ENCODE measurements around the gene CIAO3.

DNA sequence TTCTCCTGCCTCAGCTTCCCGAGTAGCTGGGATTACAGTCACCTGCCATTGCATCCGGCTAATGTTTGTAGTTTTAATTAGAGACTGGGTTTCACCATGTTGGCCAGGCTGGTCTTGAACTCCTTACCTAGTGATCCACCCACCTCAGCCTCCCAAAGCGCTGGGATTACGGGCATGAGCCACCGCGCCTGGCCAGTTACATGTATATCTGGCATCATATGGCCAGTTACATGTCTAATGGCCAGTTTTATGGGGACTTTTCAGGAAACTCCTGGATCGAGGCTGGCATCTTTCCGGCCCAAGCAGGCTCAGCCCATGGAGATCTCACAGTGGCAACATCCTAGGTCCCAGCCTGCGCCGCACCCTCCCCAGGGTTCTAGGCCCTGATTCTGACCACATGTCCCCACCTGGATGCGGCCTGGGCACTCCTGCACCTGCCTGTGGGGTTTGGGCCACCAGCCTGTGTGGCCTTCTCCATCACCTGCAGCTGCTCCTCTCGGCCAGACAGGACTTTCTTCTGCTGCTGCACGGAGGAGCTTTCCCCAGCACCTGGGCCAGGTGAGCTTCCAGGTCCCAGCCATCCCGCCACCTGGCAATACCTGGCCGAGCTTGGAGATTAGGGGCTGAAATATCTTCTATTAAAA lies 1.3 kb upstream of the CIAO3 start:
- no peak for TF ChIP-seq LEF1 (IDR thresholded peaks at IDR 0.05; ENCODE audit: borderline replicate concordance)
- TF ChIP-seq FOXK2 (IDR thresholded peaks at IDR 0.05) = no peak
- TF ChIP-seq CTBP1 (IDR thresholded peaks at IDR 0.05; ENCODE audit: borderline replicate concordance) = no peak
- no peak for TF ChIP-seq FOXM1 (IDR thresholded peaks at IDR 0.05; ENCODE audit: borderline replicate concordance)
- TF ChIP-seq HDGF (IDR thresholded peaks at IDR 0.05; ENCODE audit: borderline replicate concordance) = no peak
- no peak for TF ChIP-seq ARNT (IDR thresholded peaks at IDR 0.05)
- TF ChIP-seq SP1 (IDR thresholded peaks at IDR 0.05) = no peak
- TF ChIP-seq NFRKB (IDR thresholded peaks at IDR 0.05) = no peak
- TF ChIP-seq BHLHE40 (IDR thresholded peaks at IDR 0.05; ENCODE audit: borderline replicate concordance) = no peak
- TF ChIP-seq ELF4 (IDR thresholded peaks at IDR 0.05) = no peak
- no peak for TF ChIP-seq TARDBP (IDR thresholded peaks at IDR 0.05)
- TF ChIP-seq SUZ12 (IDR thresholded peaks at IDR 0.05) = no peak
